Suprapubic skin (tissue), 4 donors: ENCODE data around the gene SLC41A1.

Source experiments
- CTCF ChIP-seq, 2 donors: fragments of 200-600 bp in 1 of 2; fragments of 450-650 bp in 1 of 2; sonication (generic) in 1 of 2; IDR thresholded peaks; one replicate each; pipeline ENCODE4 v1.5.1; 2016 to 2019; ENCODE audit warnings: antibody characterized with exemption in 2 of 2, mild to moderate bottlenecking in 1 of 2, moderate library complexity in 1 of 2
- EP300 ChIP-seq: sonication (generic); formaldehyde crosslinking; IDR thresholded peaks from one replicate; pipeline ENCODE4 v1.6.1; 2017; ENCODE audit warnings: antibody characterized with exemption
- POLR2A ChIP-seq, 2 donors: fragments of 450-650 bp; IDR thresholded peaks; one replicate each; pipeline ENCODE4 v1.6.1; 2017; ENCODE audit warnings: antibody characterized with exemption in 2 of 2, mild to moderate bottlenecking in 2 of 2, moderate library complexity in 2 of 2
- POLR2AphosphoS5 ChIP-seq, 3 donors: sonication (generic); formaldehyde crosslinking; IDR thresholded peaks; one replicate each; pipeline ENCODE4 v1.6.1; 2017; ENCODE audit warnings: antibody characterized with exemption in 3 of 3

GRCh38 chr1:205787287-205787916, 25.6 kb downstream of the SLC41A1 start:
- TF ChIP-seq CTCF (IDR thresholded peaks at IDR 0.05) (no peak), POLR2A (IDR thresholded peaks at IDR 0.05) (no peak), EP300 (no peak), POLR2AphosphoS5 (IDR thresholded peaks at IDR 0.05) (no peak)
